NOMO-1 treated with dmso at 0.1 percent for 144 hours (cell line): ENCODE data around the gene C9orf50.

Experiments
- DNase-seq: peaks from one replicate; lab custom pipeline; 2025; ENCODE audit not compliant: unreplicated experiment; lab: John Stamatoyannopoulos, UW

C9orf50 gene

GRCh38 chr9:129612123-129612522, 8.8 kb downstream of the C9orf50 start:
- no peak for DNase-seq

- DNase-seq = no peak
Measured at GRCh38 chr9:129611307-129611800, 9.5 kb downstream of the C9orf50 start.

- DNase-seq = peak; percentile 41
Measured at GRCh38 chr9:129610473-129611306, 10.2 kb downstream of the C9orf50 start.

- DNase-seq = no peak
Measured at GRCh38 chr9:129610213-129610472, 10.8 kb downstream of the C9orf50 start.

- DNase-seq = no peak
Measured at GRCh38 chr9:129609486-129610212, 11.3 kb downstream of the C9orf50 start.

GRCh38 chr9:129608561-129609481, 12.1 kb downstream of the C9orf50 start:
- no peak for DNase-seq

- DNase-seq = no peak
Measured at GRCh38 chr9:129607027-129607387, 13.9 kb downstream of the C9orf50 start.

GRCh38 chr9:129606161-129607026, 14.5 kb downstream of the C9orf50 start:
- DNase-seq = no peak

- no peak for DNase-seq
Measured at GRCh38 chr9:129604766-129605163, 16.1 kb downstream of the C9orf50 start.

GRCh38 chr9:129604056-129604765, 16.7 kb downstream of the C9orf50 start:
- no peak for DNase-seq

GRCh38 chr9:129602598-129603415, 18.1 kb downstream of the C9orf50 start:
- DNase-seq = no peak

- no peak for DNase-seq
Measured at GRCh38 chr9:129601082-129601674, 19.7 kb downstream of the C9orf50 start.

- DNase-seq = no peak
Measured at GRCh38 chr9:129598089-129598596, 22.8 kb downstream of the C9orf50 start.

GRCh38 chr9:129597355-129598088, 23.4 kb downstream of the C9orf50 start:
- no peak for DNase-seq

- DNase-seq = no peak
Measured at GRCh38 chr9:129596541-129597331, 24.2 kb downstream of the C9orf50 start.

- peak; percentile 37 for DNase-seq
Measured at GRCh38 chr9:129595903-129596540, 24.9 kb downstream of the C9orf50 start.
